GM12878 (cell line): ENCODE data around the gene COL18A1. TPM values are rescaled to one million over a fixed set of nuclear protein-coding genes. Genes with fewer than 3 reads are reported as not detected.

ENCODE experiments used
- ATAC-seq: fragments of 200-7000 bp; cut with Tn5 transposase; 3 replicates; pipeline ENCODE4 v1.9.1; 2020; ENCODE audit warnings: mild to moderate bottlenecking, moderate library complexity
- BruUV-seq: library from RNA; stranded (reverse); fragments of 400-500 nt; replicated peaks from 2 replicates; lab custom pipeline; 2021; lab: Mats Ljungman, UMichigan
- CTCF ChIA-PET: fragments of 300-600 bp; sonication (Branson Sonifier 250); formaldehyde crosslinking; extraction: SDS; loops from one replicate; lab custom pipeline; 2021; ENCODE audit warnings: inconsistent platforms; lab: Yijun Ruan, JAX
- POLR2A ChIA-PET: fragments of 350-600 bp; formaldehyde crosslinking; extraction: SDS; loops from one replicate; lab custom pipeline; 2021; ENCODE audit warnings: inconsistent platforms; lab: Charles Lee
- RAD21 ChIA-PET: fragments of 300-600 bp; sonication (Branson Sonifier 250); formaldehyde crosslinking; loops from one replicate; lab custom pipeline; 2023; ENCODE audit warnings: antibody characterized with exemption; ENCODE audit not compliant: unreplicated experiment; lab: Charles Lee
- SMC1A ChIA-PET: fragments of 300-600 bp; sonication (Branson Sonifier 250); formaldehyde crosslinking; loops from one replicate; lab custom pipeline; 2023; ENCODE audit not compliant: unreplicated experiment, uncharacterized antibody; lab: Charles Lee
- DNase-seq: peaks from one replicate; pipeline ENCODE4 v3.0.0-alpha.2; 2011; ENCODE audit warnings: low read depth, low spot score
- FAIRE-seq: peaks from 3 replicates; lab custom pipeline; 2011; peaks lifted over from hg19 to GRCh38; lab: Jason Lieb, UNC
- H2AFZ ChIP-seq: 2 replicates; pipeline ENCODE4 v1.6.0; 2011; ENCODE audit warnings: low read depth, low read length, control low read depth; ENCODE audit not compliant: control insufficient read depth
- H3K27ac ChIP-seq: 2 replicates; pipeline ENCODE4 v1.5.1; 2011; ENCODE audit warnings: control low read depth; ENCODE audit not compliant: control insufficient read depth, insufficient read depth
- H3K27me3 ChIP-seq, 2 experiments: replicated peaks in 1 of 2; 2 replicates each; pipeline versions ENCODE4 v1.6.0 to v1.6.1; 2011; ENCODE audit warnings: low read length in 1 of 2; ENCODE audit not compliant: control insufficient read depth in 2 of 2, insufficient read depth in 2 of 2
- H3K36me3 ChIP-seq, 2 experiments: 2 replicates each; pipeline ENCODE4 v1.5.1; 2011; ENCODE audit warnings: low read length in 1 of 2; ENCODE audit not compliant: control insufficient read depth in 2 of 2, insufficient read depth in 2 of 2
- H3K4me1 ChIP-seq: 2 replicates; pipeline ENCODE4 v1.6.1; 2011; ENCODE audit warnings: mild to moderate bottlenecking, low read length, moderate library complexity, mixed read lengths; ENCODE audit not compliant: control insufficient read depth, insufficient read depth
- H3K4me2 ChIP-seq: 2 replicates; pipeline ENCODE4 v1.6.0; 2011; ENCODE audit warnings: control low read depth; ENCODE audit not compliant: control insufficient read depth, insufficient read depth
- H3K4me3 ChIP-seq: fragments of 200-600 bp; sonication (generic); 2 replicates; pipeline ENCODE4 v1.5.1; 2016
- H3K79me2 ChIP-seq: 2 replicates; pipeline ENCODE4 v1.6.0; 2011; ENCODE audit warnings: low read length; ENCODE audit not compliant: control insufficient read depth, insufficient read depth
- H3K9ac ChIP-seq: 2 replicates; pipeline ENCODE4 v1.8.0; 2011; ENCODE audit warnings: low read length, control low read depth, mixed read lengths; ENCODE audit not compliant: control insufficient read depth, insufficient read depth
- H3K9me3 ChIP-seq: replicated peaks from 3 replicates; pipeline ENCODE4 v1.5.1; 2011; ENCODE audit warnings: mild to moderate bottlenecking, low read length; ENCODE audit not compliant: control insufficient read depth, insufficient read depth
- H4K20me1 ChIP-seq: 2 replicates; pipeline ENCODE4 v1.6.0; 2011; ENCODE audit not compliant: control insufficient read depth, insufficient read depth
- RAD51 ChIP-seq: fragments of 450-650 bp; IDR thresholded peaks from 2 replicates; pipeline ENCODE4 v1.6.1; 2016; ENCODE audit warnings: moderate library complexity, mild to moderate bottlenecking, inconsistent platforms
- WGBS: methylation state at CpG from one replicate; pipeline ENCODE4 v1.1.6; 2016; ENCODE audit warnings: low lambda C conversion rate; ENCODE audit not compliant: insufficient replicate concordance, insufficient coverage; ENCODE audit errors: missing lambda C conversion rate; 5-methylcytosine and 5-hydroxymethylcytosine counted together
- in situ Hi-C: fragments of 300-500 bp; cut with MboI; formaldehyde crosslinking; loops from 9 replicates; pipeline ENCODE4 v1.14.3; 2018; ENCODE audit warnings: mixed read lengths
- intact Hi-C: fragments of 100-400 bp; cut with micrococcal nuclease; formaldehyde crosslinking; loops from one replicate; pipeline ENCODE4 v1.14.2; 2022; ENCODE audit not compliant: unreplicated experiment
- polyA plus RNA-seq, 11 experiments: library from polyadenylated mRNA; depleted of rRNA in 4 of 11; unstranded in 6 of 11; stranded (reverse) in 5 of 11; fragments of >200 nt; fragmentation: Nextera tagmentation in 4 of 11; fragmentation: Illumina TruSeq in 1 of 11; extraction: Ambion mirVana in 4 of 11; extraction: Trizol in 1 of 11; gene quantifications; 1 replicate in 1 of 11; 2 replicates in 10 of 11; pipeline versions ENCODE4 v1.2.1 to v1.2.3, GENCODE V29; 2011 to 2016; ENCODE audit warnings: inconsistent platforms in 2 of 11, missing spikeins in 2 of 11, low read depth in 1 of 11
- total RNA-seq, 4 experiments: library from RNA; depleted of rRNA in 3 of 4; stranded (reverse); fragments of >200 nt in 3 of 4; fragmentation: Illumina TruSeq in 1 of 4; extraction: Trizol in 1 of 4; gene quantifications; 2 replicates each; pipeline versions ENCODE4 v1.2.1 to v1.2.3, GENCODE V29; 2013 to 2021
- TF ChIP-seq, protein P1 (sequence below): fragments of 450-650 bp; IDR thresholded peaks from 2 replicates; pipeline ENCODE4 v1.6.1; 2016; ENCODE audit warnings: mild to moderate bottlenecking

Gene COL18A1
- total and polyA plus RNA-seq, 10 of the 15 experiments (the other 5 are each of a cell fraction or from before 2014, with no cell fraction given): under 0.01 to 0.49 (median 0.09) TPM; not detected in 3

DNA sequence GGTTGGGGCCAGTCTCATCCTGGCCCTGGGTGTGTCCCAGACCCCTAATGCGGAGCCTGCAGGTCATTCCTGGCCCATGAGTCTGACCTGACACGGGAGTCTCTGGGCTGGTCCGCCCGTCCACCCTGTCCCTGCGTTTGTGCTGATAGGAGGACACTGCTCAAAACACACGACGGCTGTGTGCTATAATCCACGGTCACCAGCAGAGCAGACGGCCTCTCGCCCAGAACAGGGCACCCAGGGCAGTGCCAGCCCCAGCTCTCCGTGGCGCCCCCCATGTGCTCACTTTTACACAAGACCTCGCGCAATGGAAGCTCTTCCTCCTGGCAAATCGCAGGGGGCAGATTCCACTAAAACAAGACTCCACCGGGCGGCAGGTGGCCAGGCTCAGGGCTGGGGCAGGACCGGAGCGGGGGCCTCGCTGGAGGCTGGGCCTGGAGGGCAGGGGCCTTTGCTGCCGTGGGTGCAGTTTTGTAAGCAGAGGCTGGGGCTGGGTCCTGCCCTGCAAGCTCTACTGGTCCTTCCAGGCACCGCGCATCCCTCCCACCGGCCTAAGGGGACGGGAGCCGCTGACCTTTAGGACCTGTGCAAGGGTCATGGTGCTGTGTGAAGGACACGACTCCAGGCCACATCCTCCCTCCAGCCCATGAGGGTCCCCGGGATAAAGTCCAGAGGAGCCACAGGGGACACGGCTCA, 147.9 kb downstream of the COL18A1 start:
- ChIA-PET POLR2A (no interaction called here), SMC1A (interaction anchor here (1.0 kb wide), 1 partner anchor 327 kb away, joined by 3 read pairs; no protein-coding TSS in a partner anchor), CTCF (no interaction called here), RAD21 (no interaction called here)
- no peaks in the 10 kb centered on the region for H4K20me1 ChIP-seq
- DNase-seq: no peak
- H3K27me3 ChIP-seq: no peaks in the 10 kb centered on the region; a peak in 1 of 4 replicates
- no TSS peak for BruUV-seq
- intact Hi-C loops (no loop called here), in situ Hi-C loops (no loop called here)
- ATAC-seq: no peak
- H3K4me2 ChIP-seq: no peak overlapping the region
- H3K4me1 ChIP-seq: peaks cover 33% of the 10 kb centered on the region
- peaks cover 2% of the 10 kb centered on the region for H3K79me2 ChIP-seq
- H3K36me3 ChIP-seq: no peaks in the 10 kb centered on the region
- no peak overlapping the region for H2AFZ ChIP-seq
- no peak for TF ChIP-seq RAD51
- TF ChIP-seq, protein P1, sequence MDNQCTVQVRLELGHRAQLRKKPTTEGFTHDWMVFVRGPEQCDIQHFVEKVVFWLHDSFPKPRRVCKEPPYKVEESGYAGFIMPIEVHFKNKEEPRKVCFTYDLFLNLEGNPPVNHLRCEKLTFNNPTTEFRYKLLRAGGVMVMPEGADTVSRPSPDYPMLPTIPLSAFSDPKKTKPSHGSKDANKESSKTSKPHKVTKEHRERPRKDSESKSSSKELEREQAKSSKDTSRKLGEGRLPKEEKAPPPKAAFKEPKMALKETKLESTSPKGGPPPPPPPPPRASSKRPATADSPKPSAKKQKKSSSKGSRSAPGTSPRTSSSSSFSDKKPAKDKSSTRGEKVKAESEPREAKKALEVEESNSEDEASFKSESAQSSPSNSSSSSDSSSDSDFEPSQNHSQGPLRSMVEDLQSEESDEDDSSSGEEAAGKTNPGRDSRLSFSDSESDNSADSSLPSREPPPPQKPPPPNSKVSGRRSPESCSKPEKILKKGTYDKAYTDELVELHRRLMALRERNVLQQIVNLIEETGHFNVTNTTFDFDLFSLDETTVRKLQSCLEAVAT: 0 out of 2 replicates have a peak, but pooled peaks have one; percentile 36
- no peak for FAIRE-seq
- H3K9me3 ChIP-seq: no peaks in the 10 kb centered on the region
- H3K4me3 ChIP-seq: no peak overlapping the region
- 96% methylated on average over 29 of the region's 29 CpGs for WGBS
- no peak overlapping the region for H3K27ac ChIP-seq
- H3K9ac ChIP-seq: no peak overlapping the region
